ENCODE results near the gene PHACTR1. TPM values are rescaled to one million over a fixed set of nuclear protein-coding genes. Genes with fewer than 3 reads are reported as not detected.

The PHACTR1 gene
- polyA plus RNA-seq, 2 of the 4 experiments (the other 2 are of a cell fraction): not detected

GRCh38 chr6:12735786-12736185 lies 19.2 kb downstream of the PHACTR1 start:
- no peak for TF ChIP-seq KDM5A (IDR thresholded peaks at IDR 0.05)
- TF ChIP-seq, protein P1, sequence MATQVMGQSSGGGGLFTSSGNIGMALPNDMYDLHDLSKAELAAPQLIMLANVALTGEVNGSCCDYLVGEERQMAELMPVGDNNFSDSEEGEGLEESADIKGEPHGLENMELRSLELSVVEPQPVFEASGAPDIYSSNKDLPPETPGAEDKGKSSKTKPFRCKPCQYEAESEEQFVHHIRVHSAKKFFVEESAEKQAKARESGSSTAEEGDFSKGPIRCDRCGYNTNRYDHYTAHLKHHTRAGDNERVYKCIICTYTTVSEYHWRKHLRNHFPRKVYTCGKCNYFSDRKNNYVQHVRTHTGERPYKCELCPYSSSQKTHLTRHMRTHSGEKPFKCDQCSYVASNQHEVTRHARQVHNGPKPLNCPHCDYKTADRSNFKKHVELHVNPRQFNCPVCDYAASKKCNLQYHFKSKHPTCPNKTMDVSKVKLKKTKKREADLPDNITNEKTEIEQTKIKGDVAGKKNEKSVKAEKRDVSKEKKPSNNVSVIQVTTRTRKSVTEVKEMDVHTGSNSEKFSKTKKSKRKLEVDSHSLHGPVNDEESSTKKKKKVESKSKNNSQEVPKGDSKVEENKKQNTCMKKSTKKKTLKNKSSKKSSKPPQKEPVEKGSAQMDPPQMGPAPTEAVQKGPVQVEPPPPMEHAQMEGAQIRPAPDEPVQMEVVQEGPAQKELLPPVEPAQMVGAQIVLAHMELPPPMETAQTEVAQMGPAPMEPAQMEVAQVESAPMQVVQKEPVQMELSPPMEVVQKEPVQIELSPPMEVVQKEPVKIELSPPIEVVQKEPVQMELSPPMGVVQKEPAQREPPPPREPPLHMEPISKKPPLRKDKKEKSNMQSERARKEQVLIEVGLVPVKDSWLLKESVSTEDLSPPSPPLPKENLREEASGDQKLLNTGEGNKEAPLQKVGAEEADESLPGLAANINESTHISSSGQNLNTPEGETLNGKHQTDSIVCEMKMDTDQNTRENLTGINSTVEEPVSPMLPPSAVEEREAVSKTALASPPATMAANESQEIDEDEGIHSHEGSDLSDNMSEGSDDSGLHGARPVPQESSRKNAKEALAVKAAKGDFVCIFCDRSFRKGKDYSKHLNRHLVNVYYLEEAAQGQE (IDR thresholded peaks at IDR 0.05): peak; percentile 70
- DNase-seq (ENCODE audit: low read depth in 1 of 2, low spot score in 1 of 2) (no peak), ATAC-seq (no peak), FAIRE-seq (no peak)
- H3K27ac ChIP-seq: no peak overlapping the region
- no peaks in the 10 kb centered on the region for H3K4me1 ChIP-seq
- no peak overlapping the region for H3K4me2 ChIP-seq
- ChIA-PET POLR2A (no interaction called here), CTCF (no interaction called here)
- H3K9me3 ChIP-seq: no peaks in the 10 kb centered on the region
- 0% methylated on average over 1 of the region's 1 CpG for WGBS (ENCODE audit: missing lambda C conversion rate)
- no peak overlapping the region for H3K4me3 ChIP-seq

GRCh38 chr6:12748411-12748810 lies 31.8 kb downstream of the PHACTR1 start:
- no peaks in the 10 kb centered on the region for H3K4me1 ChIP-seq
- TF ChIP-seq CEBPB (IDR thresholded peaks at IDR 0.05) (no peak), ZFP36 (IDR thresholded peaks at IDR 0.05; ENCODE audit: borderline replicate concordance, partially characterized antibody) (no peak), HEYL (CRISPR knock-in tag; IDR thresholded peaks at IDR 0.05) (no peak), ZC3H11A (IDR thresholded peaks at IDR 0.05) (no peak), ESRRA (IDR thresholded peaks at IDR 0.05; ENCODE audit: borderline replicate concordance, low read length) (no peak), MAX (IDR thresholded peaks at IDR 0.05) (no peak), FOSL2 (IDR thresholded peaks at IDR 0.05) (no peak), FOSL2 (CRISPR knock-in tag; IDR thresholded peaks at IDR 0.05) (no peak), POLR2AphosphoS2 (conservative IDR thresholded peaks at IDR 0.05; ENCODE audit: low read length) (no peak), TFCP2L1 (CRISPR knock-in tag; IDR thresholded peaks at IDR 0.05) (no peak), USF2 (IDR thresholded peaks at IDR 0.05) (no peak)
- TF ChIP-seq, protein P1 (IDR thresholded peaks at IDR 0.05): no peak
- H3K27ac ChIP-seq: no peak overlapping the region
- FAIRE-seq (no peak), ATAC-seq (no peak), DNase-seq (ENCODE audit: low read depth in 1 of 2, low spot score in 1 of 2) (no peak)
- no peaks in the 10 kb centered on the region; the same call in 2 of the 3 replicates for H3K9me3 ChIP-seq
- CTCF ChIA-PET: no interaction called here
- H3K4me2 ChIP-seq: no peak overlapping the region
- 17% methylated on average over 2 of the region's 2 CpGs for WGBS (ENCODE audit: missing lambda C conversion rate)
- POLR2A ChIA-PET: no interaction called here
- no peak overlapping the region for H3K4me3 ChIP-seq

GRCh38 chr6:12748815-12749521 lies 32.4 kb downstream of the PHACTR1 start:
- ATAC-seq (peak in 1 of 2 experiments; percentile 34; a peak in 1 of 6 replicates), DNase-seq (ENCODE audit: low read depth in 1 of 2, low spot score in 1 of 2) (no peak), FAIRE-seq (no peak)
- H3K4me2 ChIP-seq: peak overlapping the region; percentile 32; the same call in 1 of the 3 replicates
- TF ChIP-seq EP300 (IDR thresholded peaks at IDR 0.05): no peak
- peak; percentile 54 for TF ChIP-seq MAFK (IDR thresholded peaks at IDR 0.05; ENCODE audit: partially characterized antibody)
- WGBS (ENCODE audit: missing lambda C conversion rate): 2% methylated on average over 6 of the region's 23 CpGs
- no peaks in the 10 kb centered on the region; the same call in 2 of the 3 replicates for H3K9me3 ChIP-seq
- ChIA-PET POLR2A (no interaction called here), CTCF (no interaction called here)
- H3K4me1 ChIP-seq: no peaks in the 10 kb centered on the region
- H3K27ac ChIP-seq: no peak overlapping the region
- H3K4me3 ChIP-seq: no peak overlapping the region

Data from A549 (cell line).